ENCODE data around the gene CDC14B.

The CDC14B gene

DNA sequence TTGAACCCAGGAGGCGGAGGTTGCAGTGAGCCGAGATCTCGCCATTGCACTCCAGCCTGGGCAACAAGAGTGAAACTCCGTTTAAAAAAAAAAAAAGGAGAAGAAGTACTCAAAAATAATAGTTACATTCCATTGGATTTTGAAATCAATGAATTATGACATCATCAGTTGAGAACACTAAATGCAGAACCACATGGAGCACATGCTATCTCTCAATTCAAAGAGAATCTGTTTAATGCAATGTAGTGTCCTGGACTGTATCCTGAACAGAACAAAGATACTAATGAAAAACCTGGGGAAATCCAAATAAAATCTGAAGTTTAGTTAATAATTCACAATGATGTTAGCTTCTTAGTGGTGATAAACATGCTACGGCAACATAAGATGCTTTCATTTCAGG, 20.3 kb downstream of the CDC14B start:
- Histone ChIP-seq H3K4me2 (ENCODE audit: low read length) (no peak overlapping the region), H3K27ac (ENCODE audit: low read depth, low read length) (no peak overlapping the region), H3K36me3 (ENCODE audit: control insufficient read depth, low read length) (no peaks in the 10 kb centered on the region), H3K9me2 (replicated peaks; ENCODE audit: control insufficient read depth, low read length) (no peaks in the 10 kb centered on the region), H3F3A (ENCODE audit: control insufficient read depth, insufficient read depth) (no peaks in the 10 kb centered on the region), H3K4me1 (ENCODE audit: control insufficient read depth, low read length) (no peaks in the 10 kb centered on the region), H3K4me3 (ENCODE audit: low read length) (no peak overlapping the region), H3K9me3 (ENCODE audit: control insufficient read depth, insufficient read depth, low read length) (no peaks in the 10 kb centered on the region), H4K20me1 (ENCODE audit: control insufficient read depth, insufficient read depth, low read depth, low read length) (no peaks in the 10 kb centered on the region), H3K79me2 (ENCODE audit: control insufficient read depth, low read length) (no peaks in the 10 kb centered on the region), H3K27me3 (ENCODE audit: control insufficient read depth, low read length) (no peaks in the 10 kb centered on the region)
- TF ChIP-seq CTCF (IDR thresholded peaks at IDR 0.05; ENCODE audit: low read depth, low read length, poor library complexity, severe bottlenecking) (no peak), EZH2phosphoT487 (IDR thresholded peaks at IDR 0.05; ENCODE audit: borderline replicate concordance, low read length) (no peak)

DNA sequence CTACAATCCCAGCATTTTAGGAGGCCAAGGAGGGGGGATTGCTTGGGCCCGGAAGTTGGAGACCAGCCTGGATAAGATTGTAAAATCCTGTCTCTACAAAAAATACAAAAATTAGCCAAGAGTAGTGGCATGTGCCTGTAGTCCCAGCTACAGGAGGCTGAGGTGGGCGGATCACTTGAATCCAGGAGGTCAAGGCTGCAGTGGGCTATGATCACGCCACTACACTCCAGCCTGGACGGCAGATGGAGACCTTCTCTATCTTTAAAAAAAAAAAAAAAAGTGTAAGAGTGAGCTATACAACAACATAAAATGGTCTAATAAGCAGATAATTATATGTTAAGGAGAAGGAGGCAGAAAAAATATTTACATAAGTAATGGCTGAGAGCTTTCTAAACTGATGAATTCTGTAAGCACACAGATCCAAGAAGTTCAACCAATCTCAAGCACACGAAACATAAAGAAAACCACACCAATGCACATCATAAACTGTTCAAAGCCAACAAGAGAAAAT, 23.0 kb downstream of the CDC14B start:
- no peak overlapping the region for H3K4me2 ChIP-seq (ENCODE audit: low read length)
- H3K36me3 ChIP-seq (ENCODE audit: control insufficient read depth, low read length): no peaks in the 10 kb centered on the region
- H3K27me3 ChIP-seq (ENCODE audit: control insufficient read depth, low read length): no peaks in the 10 kb centered on the region
- no peaks in the 10 kb centered on the region for H3F3A ChIP-seq (ENCODE audit: control insufficient read depth, insufficient read depth)
- H4K20me1 ChIP-seq (ENCODE audit: control insufficient read depth, insufficient read depth, low read depth, low read length): no peaks in the 10 kb centered on the region
- no peaks in the 10 kb centered on the region for H3K79me2 ChIP-seq (ENCODE audit: control insufficient read depth, low read length)
- H3K9me3 ChIP-seq (ENCODE audit: control insufficient read depth, insufficient read depth, low read length): no peaks in the 10 kb centered on the region
- no peak overlapping the region for H3K4me3 ChIP-seq (ENCODE audit: low read length)
- no peak overlapping the region for H3K27ac ChIP-seq (ENCODE audit: low read depth, low read length)
- no peaks in the 10 kb centered on the region for H3K4me1 ChIP-seq (ENCODE audit: control insufficient read depth, low read length)
- no peaks in the 10 kb centered on the region for H3K9me2 ChIP-seq (replicated peaks; ENCODE audit: control insufficient read depth, low read length)
- no peak for TF ChIP-seq EZH2phosphoT487 (IDR thresholded peaks at IDR 0.05; ENCODE audit: borderline replicate concordance, low read length)
- TF ChIP-seq CTCF (IDR thresholded peaks at IDR 0.05; ENCODE audit: low read depth, low read length, poor library complexity, severe bottlenecking): no peak

- no peaks in the 10 kb centered on the region for H4K20me1 ChIP-seq (ENCODE audit: control insufficient read depth, insufficient read depth, low read depth, low read length)
- TF ChIP-seq CTCF (IDR thresholded peaks at IDR 0.05; ENCODE audit: low read depth, low read length, poor library complexity, severe bottlenecking) (no peak), EZH2phosphoT487 (IDR thresholded peaks at IDR 0.05; ENCODE audit: borderline replicate concordance, low read length) (no peak)
- no peaks in the 10 kb centered on the region for H3K9me2 ChIP-seq (replicated peaks; ENCODE audit: control insufficient read depth, low read length)
- no peak overlapping the region for H3K27ac ChIP-seq (ENCODE audit: low read depth, low read length)
- no peak overlapping the region for H3K4me3 ChIP-seq (ENCODE audit: low read length)
- no peaks in the 10 kb centered on the region for H3K4me1 ChIP-seq (ENCODE audit: control insufficient read depth, low read length)
- H3F3A ChIP-seq (ENCODE audit: control insufficient read depth, insufficient read depth): no peaks in the 10 kb centered on the region
- no peaks in the 10 kb centered on the region for H3K27me3 ChIP-seq (ENCODE audit: control insufficient read depth, low read length)
- no peaks in the 10 kb centered on the region for H3K36me3 ChIP-seq (ENCODE audit: control insufficient read depth, low read length)
- H3K4me2 ChIP-seq (ENCODE audit: low read length): no peak overlapping the region
- no peaks in the 10 kb centered on the region for H3K9me3 ChIP-seq (ENCODE audit: control insufficient read depth, insufficient read depth, low read length)
- no peaks in the 10 kb centered on the region for H3K79me2 ChIP-seq (ENCODE audit: control insufficient read depth, low read length)
Observed at GRCh38 chr9:96587338-96588315, 32.0 kb downstream of the CDC14B start.
